GM21825 (cell line): ENCODE measurements around the gene SLCO2B1.

Source experiments
- ATAC-seq: cut with Tn5 transposase; IDR thresholded peaks from one replicate; pipeline ENCODE4 v1.9.1; 2021; ENCODE audit warnings: mild to moderate bottlenecking, moderate library complexity; ENCODE audit not compliant: unreplicated experiment

Gene SLCO2B1

GRCh38 chr11:75145196-75145971 is 5.5 kb upstream of the SLCO2B1 start:
- no peak for ATAC-seq

- ATAC-seq = no peak
These were observed 4.9 kb upstream of the SLCO2B1 start for GRCh38 chr11:75145972-75146519.

GRCh38 chr11:75146711-75147110 is 4.2 kb upstream of the SLCO2B1 start:
- no peak for ATAC-seq

GRCh38 chr11:75147191-75147874 is 3.6 kb upstream of the SLCO2B1 start:
- no peak for ATAC-seq

- no peak for ATAC-seq
These were observed 3.0 kb upstream of the SLCO2B1 start for GRCh38 chr11:75147875-75148263.

GRCh38 chr11:75148436-75148983 is 2.4 kb upstream of the SLCO2B1 start:
- no peak for ATAC-seq

GRCh38 chr11:75149766-75150465 is 991 bp upstream of the SLCO2B1 start:
- ATAC-seq = no peak

- no peak for ATAC-seq
These were observed 590 bp downstream of the SLCO2B1 start for GRCh38 chr11:75151346-75152047.

GRCh38 chr11:75152090-75152489 is 1.2 kb downstream of the SLCO2B1 start:
- no peak for ATAC-seq

GRCh38 chr11:75152651-75153427 is 1.9 kb downstream of the SLCO2B1 start:
- ATAC-seq = no peak

- no peak for ATAC-seq
These were observed 4.0 kb downstream of the SLCO2B1 start for GRCh38 chr11:75154646-75155569.

- ATAC-seq = no peak
These were observed 4.9 kb downstream of the SLCO2B1 start for GRCh38 chr11:75155570-75156422.

GRCh38 chr11:75158241-75158640 is 7.3 kb downstream of the SLCO2B1 start:
- no peak for ATAC-seq

- no peak for ATAC-seq
These were observed 7.8 kb downstream of the SLCO2B1 start for GRCh38 chr11:75158696-75159150.

GRCh38 chr11:75159151-75159953 is 8.4 kb downstream of the SLCO2B1 start:
- ATAC-seq = no peak

- no peak for ATAC-seq
These were observed 9.4 kb downstream of the SLCO2B1 start for GRCh38 chr11:75160220-75160757.

- ATAC-seq = no peak
These were observed 10.0 kb downstream of the SLCO2B1 start for GRCh38 chr11:75160880-75161279.
